GM23338 (cell line): Measurements from ENCODE around the gene NDC80. TPM values are rescaled to one million over a fixed set of nuclear protein-coding genes. Genes with fewer than 3 reads are reported as not detected.
"Not testable (repeated sequence)": the region's sequence is repeated elsewhere in the genome, so short reads cannot be mapped to it uniquely, and the experiment has no call there.

Experiments
- ATAC-seq: fragments of 200-7000 bp; cut with Tn5 transposase; 3 replicates; pipeline ENCODE4 v1.9.1; 2020
- DNase-seq: peaks from one replicate; pipeline ENCODE4 v3.0.0-alpha.2; 2015; ENCODE audit warnings: low spot score
- H2AFZ ChIP-seq: fragments of 200-600 bp; sonication (generic); 2 replicates; pipeline ENCODE4 v1.8.0; 2016; ENCODE audit warnings: antibody characterized with exemption, mild to moderate bottlenecking, moderate library complexity
- H3F3A ChIP-seq: fragments of 200-600 bp; sonication (generic); replicated peaks from 2 replicates; pipeline ENCODE4 v1.8.0; 2017; ENCODE audit warnings: antibody characterized with exemption, mixed run types, low read depth
- H3K27ac ChIP-seq: fragments of 200-600 bp; sonication (generic); 2 replicates; pipeline ENCODE4 v1.6.1; 2016; ENCODE audit warnings: low read depth
- H3K27me3 ChIP-seq: fragments of 200-600 bp; sonication (generic); 2 replicates; pipeline ENCODE4 v1.8.0; 2016; ENCODE audit warnings: mild to moderate bottlenecking, mixed run types, moderate library complexity; ENCODE audit not compliant: insufficient read depth
- H3K36me3 ChIP-seq: fragments of 200-600 bp; sonication (generic); 2 replicates; pipeline ENCODE4 v1.8.0; 2016; ENCODE audit warnings: mild to moderate bottlenecking; ENCODE audit not compliant: insufficient read depth
- H3K4me1 ChIP-seq: fragments of 200-600 bp; sonication (generic); 2 replicates; pipeline ENCODE4 v1.8.0; 2016; ENCODE audit warnings: mild to moderate bottlenecking, moderate library complexity; ENCODE audit not compliant: insufficient read depth
- H3K4me2 ChIP-seq: fragments of 200-600 bp; sonication (generic); 2 replicates; pipeline ENCODE4 v1.7.1; 2017; ENCODE audit warnings: mixed run types
- H3K4me3 ChIP-seq: fragments of 200-600 bp; sonication (generic); 2 replicates; pipeline ENCODE4 v1.6.1; 2016; ENCODE audit warnings: mixed run types
- H3K79me2 ChIP-seq: fragments of 200-600 bp; sonication (generic); replicated peaks from 2 replicates; pipeline ENCODE4 v1.8.0; 2017; ENCODE audit warnings: mild to moderate bottlenecking; ENCODE audit not compliant: insufficient read depth
- H3K9me2 ChIP-seq: fragments of 200-600 bp; sonication (generic); 2 replicates; pipeline ENCODE4 v1.8.0; 2017; ENCODE audit not compliant: insufficient read depth
- H4K20me1 ChIP-seq: fragments of 200-600 bp; sonication (generic); replicated peaks from 2 replicates; pipeline ENCODE4 v1.8.0; 2017; ENCODE audit warnings: mild to moderate bottlenecking; ENCODE audit not compliant: insufficient read depth
- H3K27ac Mint-ChIP-seq: 2 replicates; pipeline ENCODE4 v1.8.0; 2020; ENCODE audit warnings: inconsistent platforms, mild to moderate bottlenecking, moderate library complexity, mixed read lengths
- H3K27me3 Mint-ChIP-seq: 3 replicates; pipeline ENCODE4 v1.8.0; 2022; ENCODE audit warnings: low read depth, mild to moderate bottlenecking, moderate library complexity, mixed read lengths, inconsistent platforms; ENCODE audit not compliant: insufficient read depth, poor library complexity
- H3K36me3 Mint-ChIP-seq: 3 replicates; pipeline ENCODE4 v1.8.0; 2021; ENCODE audit warnings: low read depth, mild to moderate bottlenecking, inconsistent platforms, moderate library complexity, mixed read lengths
- H3K4me1 Mint-ChIP-seq: 3 replicates; pipeline ENCODE4 v1.8.0; 2020; ENCODE audit warnings: mild to moderate bottlenecking, inconsistent platforms, mixed read lengths
- H3K4me3 Mint-ChIP-seq: 3 replicates; pipeline ENCODE4 v1.8.0; 2021; ENCODE audit warnings: moderate library complexity, mild to moderate bottlenecking, inconsistent platforms, mixed read lengths
- H3K9me3 Mint-ChIP-seq: 3 replicates; pipeline ENCODE4 v1.8.0; 2020; ENCODE audit warnings: moderate library complexity, mild to moderate bottlenecking, inconsistent platforms, mixed read lengths
- CREB1 ChIP-seq: fragments of 250-450 bp; sonication (Bioruptor Pico); IDR thresholded peaks from 2 replicates; pipeline ENCODE4 v1.5.0; 2020; ENCODE audit warnings: low read depth, mild to moderate bottlenecking, moderate library complexity
- ETS1 ChIP-seq: IDR thresholded peaks from 2 replicates; pipeline ENCODE4 v1.6.1; 2016; ENCODE audit warnings: antibody characterized with exemption
- EZH2phosphoT487 ChIP-seq: fragments of 200-600 bp; sonication (generic); IDR thresholded peaks from one replicate; pipeline ENCODE4 v1.8.1; 2018; ENCODE audit warnings: antibody characterized with exemption; ENCODE audit not compliant: unreplicated experiment
- POLR2AphosphoS5 ChIP-seq: IDR thresholded peaks from 2 replicates; pipeline ENCODE4 v1.6.1; 2016; ENCODE audit warnings: antibody characterized with exemption, low read depth
- ZNF331 ChIP-seq: fragments of 250-450 bp; sonication (Bioruptor Pico); IDR thresholded peaks from 2 replicates; pipeline ENCODE4 v1.5.0; 2020; ENCODE audit warnings: low read depth, mild to moderate bottlenecking, moderate library complexity
- long read RNA-seq: library from polyadenylated mRNA; unstranded; transcript quantifications from one replicate; pipeline ENCODE4 v2.0.0, GENCODE V29; 2020; ENCODE audit not compliant: unreplicated experiment
- polyA plus RNA-seq: library from polyadenylated mRNA; unstranded; fragments of >200 nt; fragmentation: Nextera tagmentation; extraction: Ambion mirVana; gene quantifications from 2 replicates; pipeline ENCODE4 v1.2.1, GENCODE V29; 2016
- total RNA-seq: library from RNA; depleted of rRNA; stranded (reverse); fragments of >200 nt; shearing (Covaris generic); gene quantifications from 2 replicates; pipeline ENCODE4 v1.2.3, GENCODE V29; 2014; rRNA removed

The NDC80 gene
- total RNA-seq = 36.6 and 38.9 TPM in 2 replicates
- polyA plus RNA-seq = 48.3 and 58.4 TPM in 2 replicates
- long read RNA-seq, transcript NDC80-201 (17 exons, 2,172 nt) = major isoform, 24 of 44 reads
- long read RNA-seq, partial matches to known transcripts = 18 of 44 reads
- long read RNA-seq, other reads (novel, unspliced or antisense) = 2 of 44 reads

GRCh38 chr18:2571200-2572170 lies at the start of gene NDC80, which contains the start of gene METTL4:
NDC80 (plus strand) TSS chr18:2571557; CDS start chr18:2572986, 1,429 bp downstream.
METTL4 (minus strand) TSS chr18:2571505; CDS start chr18:2567216, 4,289 bp downstream.
- Histone ChIP-seq H3K27ac (peak within 1 kb of the TSS; percentile 96), H4K20me1 (0 out of 2 replicates have a peak, but pooled peaks cover 6% of the 10 kb centered on the region), H3K4me1 (peaks cover 12% of the 10 kb centered on the region), H3K9me2 (no peaks in the 10 kb centered on the region), H3F3A (no peaks in the 10 kb centered on the region), H3K4me2 (peak within 1 kb of the TSS; percentile 96), H3K79me2 (peaks cover 61% of the 10 kb centered on the region), H2AFZ (peak within 1 kb of the TSS; percentile 90), H3K27me3 (no peaks in the 10 kb centered on the region), H3K36me3 (peaks cover 11% of the 10 kb centered on the region; the same call in 1 of the 2 replicates), H3K4me3 (peak within 1 kb of the TSS; percentile 77)
- peaks cover 19% of the 10 kb centered on the region for H3K4me1 Mint-ChIP-seq
- H3K36me3 Mint-ChIP-seq = peaks cover 26% of the 10 kb centered on the region
- H3K27me3 Mint-ChIP-seq = peaks cover 13% of the 10 kb centered on the region
- no peak for TF ChIP-seq ZNF331 (CRISPR knock-in tag)
- peak; percentile 74; the same call in 1 of the 2 replicates for TF ChIP-seq ETS1
- TF ChIP-seq CREB1 (CRISPR knock-in tag) = peak; percentile 99
- peak; percentile 75 for TF ChIP-seq POLR2AphosphoS5
- DNase-seq (peak; percentile 93), ATAC-seq (peak; percentile 85)
- peak within 1 kb of the TSS; percentile 100 for H3K27ac Mint-ChIP-seq
- H3K9me3 Mint-ChIP-seq = no peaks in the 10 kb centered on the region
- H3K4me3 Mint-ChIP-seq = peak within 1 kb of the TSS; percentile 99

- no peak for TF ChIP-seq EZH2phosphoT487
- Mint-ChIP-seq H3K9me3 (no peaks in the 10 kb centered on the region), H3K4me1 (peaks cover 6% of the 10 kb centered on the region; the same call in 2 of the 3 replicates), H3K27ac (no peak overlapping the region), H3K27me3 (peaks cover 1% of the 10 kb centered on the region), H3K36me3 (no peaks in the 10 kb centered on the region), H3K4me3 (no peak overlapping the region)
- Histone ChIP-seq H3K4me3 (no peak overlapping the region), H3K36me3 (no peaks in the 10 kb centered on the region), H2AFZ (no peak overlapping the region), H3F3A (no peaks in the 10 kb centered on the region), H3K4me2 (no peak overlapping the region), H3K9me2 (no peaks in the 10 kb centered on the region), H3K27ac (no peak overlapping the region), H3K79me2 (no peaks in the 10 kb centered on the region), H3K4me1 (peaks cover 6% of the 10 kb centered on the region; the same call in 1 of the 2 replicates), H3K27me3 (no peaks in the 10 kb centered on the region), H4K20me1 (no peaks in the 10 kb centered on the region)
- DNase-seq (no peak), ATAC-seq (no peak)
These were observed 49.2 kb upstream of the NDC80 start for GRCh38 chr18:2522112-2522511.

- not testable (repeated sequence) for H2AFZ ChIP-seq, DNase-seq, H3K4me1 ChIP-seq, H3K27me3 Mint-ChIP-seq, H3K36me3 Mint-ChIP-seq, ATAC-seq, H3K4me2 ChIP-seq, H3K79me2 ChIP-seq, H3K4me3 ChIP-seq, H3K27me3 ChIP-seq, H3K4me1 Mint-ChIP-seq, H3K9me3 Mint-ChIP-seq, H3F3A ChIP-seq, H3K27ac ChIP-seq, H3K36me3 ChIP-seq, H3K9me2 ChIP-seq, H3K4me3 Mint-ChIP-seq, H3K27ac Mint-ChIP-seq, H4K20me1 ChIP-seq
These were observed 46.6 kb upstream of the NDC80 start for GRCh38 chr18:2524794-2525198.
